CD8-positive, alpha-beta memory T cell (primary cell): ENCODE results near the gene INF2. TPM values are rescaled to one million over a fixed set of nuclear protein-coding genes. Genes with fewer than 3 reads are reported as not detected.
"Not testable (repeated sequence)": the region's sequence is repeated elsewhere in the genome, so short reads cannot be mapped to it uniquely, and the experiment has no call there.

Source experiments
- CTCF ChIA-PET: fragments of 350-600 bp; sonication (Branson Sonifier 250); formaldehyde crosslinking; loops from one replicate; lab custom pipeline; 2021; ENCODE audit warnings: antibody characterized with exemption; lab: Charles Lee
- POLR2A ChIA-PET: fragments of 350-600 bp; sonication (Branson Sonifier 250); formaldehyde crosslinking; loops from one replicate; lab custom pipeline; 2021; ENCODE audit warnings: antibody characterized with exemption; lab: Charles Lee
- DNase-seq, 5 donors: peaks; one replicate each; pipeline versions ENCODE4 v3.0.0 to v3.0.0-alpha.2; 2020 to 2022; ENCODE audit warnings: mixed read lengths in 1 of 5
- H3K27ac ChIP-seq: one replicate; pipeline ENCODE4 v1.7.0; 2013; ENCODE audit warnings: low read depth, mild to moderate bottlenecking, low read length, moderate library complexity
- H3K27me3 ChIP-seq: 2 replicates; pipeline ENCODE4 v1.7.0; 2013; ENCODE audit warnings: low read length, mild to moderate bottlenecking; ENCODE audit not compliant: insufficient read depth, poor library complexity, severe bottlenecking
- H3K36me3 ChIP-seq: 2 replicates; pipeline ENCODE4 v1.7.0; 2013; ENCODE audit warnings: mild to moderate bottlenecking, low read length, moderate library complexity; ENCODE audit not compliant: insufficient read depth
- H3K4me1 ChIP-seq: 2 replicates; pipeline ENCODE4 v1.7.0; 2013; ENCODE audit warnings: mild to moderate bottlenecking, low read length, moderate library complexity; ENCODE audit not compliant: insufficient read depth
- H3K4me3 ChIP-seq: 2 replicates; pipeline ENCODE4 v1.7.0; 2013; ENCODE audit warnings: mild to moderate bottlenecking, low read length
- H3K9me3 ChIP-seq: 2 replicates; pipeline ENCODE4 v1.7.0; 2013; ENCODE audit warnings: mild to moderate bottlenecking, low read length
- H3K27ac Mint-ChIP-seq, 8 donors: one replicate each; pipeline ENCODE4 v1.8.0; 2020 to 2021; ENCODE audit warnings: mixed read lengths in 8 of 8, mild to moderate bottlenecking in 6 of 8, inconsistent platforms in 3 of 8, moderate library complexity in 3 of 8
- H3K27me3 Mint-ChIP-seq, 2 donors: one replicate each; pipeline ENCODE4 v1.8.0; 2020 to 2021; ENCODE audit warnings: mixed read lengths in 2 of 2, mild to moderate bottlenecking in 1 of 2, moderate library complexity in 1 of 2
- H3K36me3 Mint-ChIP-seq, 3 donors: one replicate each; pipeline ENCODE4 v1.8.0; 2020 to 2021; ENCODE audit warnings: mixed read lengths in 3 of 3, inconsistent platforms in 1 of 3, mild to moderate bottlenecking in 1 of 3
- H3K4me1 Mint-ChIP-seq, 3 donors: one replicate each; pipeline ENCODE4 v1.8.0; 2020 to 2021; ENCODE audit warnings: mixed read lengths in 3 of 3, inconsistent platforms in 1 of 3, mild to moderate bottlenecking in 1 of 3
- H3K4me3 Mint-ChIP-seq, 7 donors: one replicate each; pipeline ENCODE4 v1.8.0; 2020 to 2021; ENCODE audit warnings: mixed read lengths in 7 of 7, mild to moderate bottlenecking in 6 of 7, moderate library complexity in 4 of 7, inconsistent platforms in 2 of 7
- H3K9me3 Mint-ChIP-seq, 5 donors: one replicate each; pipeline ENCODE4 v1.8.0; 2020 to 2022; ENCODE audit warnings: mixed read lengths in 5 of 5, mild to moderate bottlenecking in 3 of 5, moderate library complexity in 2 of 5, inconsistent platforms in 1 of 5
- polyA plus RNA-seq: library from polyadenylated mRNA; unstranded; fragments of 300-500 nt; fragmentation: Illumina TruSeq; gene quantifications from one replicate; pipeline ENCODE4 v1.2.3, GENCODE V29; 2021
- total RNA-seq, 2 experiments: library from RNA; stranded (reverse); gene quantifications; one replicate each; pipeline ENCODE4 v1.2.3, GENCODE V29; 2021

Gene INF2
- total and polyA plus RNA-seq, 3 experiments from 2014 or later, result 4.6 to 56.3 (median 55.9) TPM

DNA sequence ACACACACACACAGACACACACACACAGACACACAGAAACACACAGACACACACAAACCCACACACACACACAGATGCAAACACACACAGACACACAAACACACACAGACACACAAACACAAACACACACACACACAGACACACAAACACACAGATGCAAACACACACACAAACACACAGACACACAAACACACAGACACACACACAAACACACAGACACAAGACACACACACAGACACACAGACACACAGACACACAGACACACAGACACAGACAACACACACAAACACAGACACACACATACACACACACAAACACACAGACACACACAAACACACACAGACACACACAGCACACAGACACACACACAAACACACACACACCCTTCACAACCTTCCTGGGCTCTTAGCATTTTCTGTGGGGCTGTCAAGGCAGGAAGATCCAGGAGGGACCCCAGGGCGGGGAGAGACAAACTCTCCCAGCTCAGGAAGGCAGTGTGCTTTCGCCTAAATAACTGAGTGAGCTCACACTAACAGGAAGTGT lies 24.2 kb upstream of the INF2 start:
- no peak for DNase-seq
- H3K4me1 Mint-ChIP-seq, result peaks cover 21 to 30% (median 27%) of the 10 kb centered on the region in 3 donors
- peaks cover 0 to 6% (median 0%) of the 10 kb centered on the region in 5 donors for H3K9me3 Mint-ChIP-seq
- peaks cover 21 to 32% of the 10 kb centered on the region in 2 donors for H3K27me3 Mint-ChIP-seq
- peak overlapping the region in 5 of 8 donors; percentile 4 to 78 (median 58) for H3K27ac Mint-ChIP-seq
- peak overlapping the region; percentile 43 for H3K4me3 ChIP-seq
- H3K36me3 ChIP-seq, result no peaks in the 10 kb centered on the region
- H3K27ac ChIP-seq, result no peak overlapping the region
- no peaks in the 10 kb centered on the region for H3K9me3 ChIP-seq
- no peaks in the 10 kb centered on the region for H3K27me3 ChIP-seq
- ChIA-PET CTCF (interaction anchor here (0.9 to 2.3 kb wide), 11 partner anchors 10 to 51 kb away, joined by 3 to 10 read pairs (median 5); no protein-coding TSS in a partner anchor), POLR2A (interaction anchor here (0.5 to 0.6 kb wide), 2 partner anchors 392 to 421 kb away, joined by 4 to 15 read pairs; no protein-coding TSS in a partner anchor)
- no peaks in the 10 kb centered on the region for H3K36me3 Mint-ChIP-seq
- H3K4me1 ChIP-seq, result peaks cover 28% of the 10 kb centered on the region
- H3K4me3 Mint-ChIP-seq, result peak overlapping the region in 4 of 7 donors; percentile 1 to 63 (median 4)

DNA sequence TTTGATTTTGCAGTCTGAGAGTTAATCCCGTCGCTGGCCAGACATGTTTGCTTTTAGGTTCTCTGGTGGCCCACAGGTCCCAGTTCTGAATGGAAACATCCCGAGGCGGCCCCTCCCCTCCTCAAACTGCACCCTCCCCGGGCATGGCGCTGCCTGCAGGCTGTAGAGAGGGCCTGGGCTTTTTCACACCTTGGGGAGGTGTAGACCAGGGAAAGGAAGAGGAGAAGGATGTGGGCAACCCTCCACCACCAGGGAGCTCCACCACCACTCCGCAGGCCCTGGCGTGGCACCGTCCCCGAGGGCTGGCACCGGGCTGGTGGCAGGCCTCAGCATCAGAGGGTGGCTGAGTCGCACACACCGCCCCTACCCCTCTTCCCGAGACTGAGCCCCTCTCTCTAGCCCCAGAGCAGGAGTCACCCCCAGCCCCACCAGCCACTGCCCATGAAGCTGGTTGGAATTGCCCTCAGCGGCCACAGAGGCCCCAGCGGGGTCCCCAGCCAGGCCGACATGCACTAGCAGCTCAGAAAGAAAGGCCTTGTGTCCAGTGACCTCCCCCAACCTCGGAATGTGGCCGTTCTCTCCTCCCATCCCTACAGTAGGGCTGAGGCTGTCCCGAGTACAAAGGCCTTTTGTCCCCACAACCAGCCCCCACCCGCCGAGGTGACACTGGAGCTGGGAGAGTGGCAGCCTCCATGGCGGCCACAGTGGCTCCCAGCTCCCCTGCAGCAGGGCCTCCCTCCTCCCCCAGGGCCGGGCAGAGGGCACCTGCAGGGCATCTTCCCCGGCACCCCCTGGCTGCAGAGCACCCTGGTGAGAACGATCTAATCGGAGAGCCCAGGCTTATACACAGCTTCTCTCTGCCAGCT lies 23.5 kb upstream of the INF2 start:
- Mint-ChIP-seq H3K27me3 (peaks cover 18 to 28% of the 10 kb centered on the region in 2 donors), H3K9me3 (peaks cover 0 to 6% (median 0%) of the 10 kb centered on the region in 5 donors), H3K4me1 (peaks cover 20 to 27% (median 24%) of the 10 kb centered on the region in 3 donors), H3K27ac (peak overlapping the region in 2 of 8 donors; percentile 4 to 78), H3K36me3 (no peaks in the 10 kb centered on the region), H3K4me3 (peak overlapping the region in 3 of 7 donors; percentile 3 to 63 (median 4))
- no peaks in the 10 kb centered on the region for H3K9me3 ChIP-seq
- H3K36me3 ChIP-seq, result no peaks in the 10 kb centered on the region
- peak in 3 of 5 donors; percentile 28 to 60 (median 44) for DNase-seq
- POLR2A ChIA-PET, result interaction anchor here (0.5 to 0.6 kb wide), 2 partner anchors 392 to 420 kb away, joined by 4 to 15 read pairs; no protein-coding TSS in a partner anchor
- peaks cover 26% of the 10 kb centered on the region for H3K4me1 ChIP-seq
- H3K4me3 ChIP-seq, result peak overlapping the region; percentile 43
- no peaks in the 10 kb centered on the region for H3K27me3 ChIP-seq
- no peak overlapping the region for H3K27ac ChIP-seq
- CTCF ChIA-PET, result interaction anchor here (0.9 to 2.3 kb wide), 11 partner anchors 10 to 50 kb away, joined by 3 to 10 read pairs (median 5); no protein-coding TSS in a partner anchor

DNA sequence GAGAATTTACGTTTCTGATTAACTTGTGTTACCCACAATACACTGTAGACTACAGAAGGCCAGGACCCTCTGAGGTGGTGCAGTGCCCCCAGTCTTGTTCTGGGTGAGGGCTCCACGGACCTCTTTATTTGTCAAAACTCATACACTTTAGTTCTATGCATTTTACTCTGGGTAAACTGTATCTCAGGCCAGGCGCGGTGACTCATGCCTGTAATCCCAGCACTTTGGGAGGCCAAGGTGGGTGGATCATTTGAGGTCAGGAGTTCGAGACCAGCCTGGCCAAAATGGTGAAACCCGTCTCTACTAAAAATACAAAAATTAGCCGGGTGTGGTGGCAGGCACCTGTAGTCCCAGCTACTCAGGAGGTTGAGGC lies 22.9 kb upstream of the INF2 start:
- DNase-seq, H3K4me3 ChIP-seq, H3K9me3 Mint-ChIP-seq, H3K27me3 ChIP-seq, H3K36me3 ChIP-seq, H3K4me3 Mint-ChIP-seq, H3K9me3 ChIP-seq, H3K27ac Mint-ChIP-seq, H3K27ac ChIP-seq, POLR2A ChIA-PET, H3K36me3 Mint-ChIP-seq: not testable (repeated sequence)
- peaks cover 11 to 22% of the 10 kb centered on the region in 2 donors for H3K27me3 Mint-ChIP-seq
- peaks cover 13 to 24% (median 23%) of the 10 kb centered on the region in 3 donors for H3K4me1 Mint-ChIP-seq
- H3K4me1 ChIP-seq, result peaks cover 26% of the 10 kb centered on the region
- CTCF ChIA-PET, result interaction anchor here (1.4 to 2.3 kb wide), 6 partner anchors 11 to 43 kb away, joined by 5 to 10 read pairs (median 6); no protein-coding TSS in a partner anchor

DNA sequence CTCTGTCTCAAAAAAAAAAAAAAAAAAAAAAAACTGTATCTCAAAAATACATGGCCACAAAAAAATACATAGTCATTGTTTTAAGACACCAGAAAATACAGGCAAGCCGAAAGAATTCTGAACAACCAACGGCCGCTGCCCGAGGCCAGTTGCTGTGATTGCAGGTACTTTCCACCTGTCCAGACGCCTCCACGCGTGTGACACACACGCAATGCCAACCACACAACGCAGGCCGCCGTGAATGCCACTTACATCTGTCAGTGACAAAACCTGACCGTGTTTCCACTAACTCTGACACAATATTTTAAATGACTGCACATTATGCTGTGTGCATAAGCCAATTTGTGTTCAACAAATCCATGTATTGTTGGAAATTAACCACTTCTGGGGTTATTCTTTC lies 22.4 kb upstream of the INF2 start:
- ChIA-PET CTCF (interaction anchor here (2.3 kb wide), 1 partner anchor 11 kb away, joined by 8 read pairs; no protein-coding TSS in a partner anchor), POLR2A (no interaction called here)
- Histone ChIP-seq H3K9me3 (no peaks in the 10 kb centered on the region), H3K27ac (no peak overlapping the region), H3K4me3 (no peak overlapping the region), H3K4me1 (peaks cover 26% of the 10 kb centered on the region), H3K27me3 (no peaks in the 10 kb centered on the region), H3K36me3 (no peaks in the 10 kb centered on the region)
- no peak for DNase-seq
- no peak overlapping the region for H3K4me3 Mint-ChIP-seq
- H3K4me1 Mint-ChIP-seq, result peaks cover 13 to 24% (median 23%) of the 10 kb centered on the region in 3 donors
- H3K36me3 Mint-ChIP-seq, result no peaks in the 10 kb centered on the region
- H3K27me3 Mint-ChIP-seq, result peaks cover 9 to 19% of the 10 kb centered on the region in 2 donors
- H3K27ac Mint-ChIP-seq, result no peak overlapping the region
- H3K9me3 Mint-ChIP-seq, result no peaks in the 10 kb centered on the region

DNA sequence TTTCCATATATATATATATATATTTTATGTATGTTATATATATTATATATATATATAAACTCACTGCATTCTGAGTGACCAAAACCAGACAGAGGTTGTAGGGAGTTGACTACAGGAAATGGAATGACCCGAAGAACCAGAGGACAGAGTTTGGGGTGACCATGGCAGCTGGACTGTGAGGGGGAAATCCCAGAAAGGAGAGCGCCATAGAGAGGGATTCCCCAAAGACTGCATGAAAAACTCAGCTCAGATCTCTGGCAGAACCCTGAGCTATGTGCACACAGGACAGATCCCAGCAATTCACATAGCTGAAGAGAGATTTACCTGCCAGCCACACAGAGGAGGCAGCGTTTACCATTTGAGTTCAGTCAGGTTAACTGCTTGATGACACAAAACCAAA lies 19.7 kb upstream of the INF2 start:
- H3K27ac Mint-ChIP-seq, result no peak overlapping the region
- H3K27ac ChIP-seq, result no peak overlapping the region
- CTCF ChIA-PET, result interaction anchor here (0.8 kb wide), 1 partner anchor 39 kb away, joined by 3 read pairs; no protein-coding TSS in a partner anchor
- no peak for DNase-seq
- H3K9me3 ChIP-seq, result no peaks in the 10 kb centered on the region
- no peaks in the 10 kb centered on the region for H3K27me3 ChIP-seq
- no peaks in the 10 kb centered on the region for H3K36me3 Mint-ChIP-seq
- H3K4me1 Mint-ChIP-seq, result peaks cover 13 to 16% (median 15%) of the 10 kb centered on the region in 3 donors
- peaks cover 8 to 9% of the 10 kb centered on the region in 2 donors for H3K27me3 Mint-ChIP-seq
- H3K9me3 Mint-ChIP-seq, result no peaks in the 10 kb centered on the region
- H3K36me3 ChIP-seq, result no peaks in the 10 kb centered on the region
- POLR2A ChIA-PET, result no interaction called here
- H3K4me3 ChIP-seq, result no peak overlapping the region
- peaks cover 17% of the 10 kb centered on the region for H3K4me1 ChIP-seq
- H3K4me3 Mint-ChIP-seq, result no peak overlapping the region

DNA sequence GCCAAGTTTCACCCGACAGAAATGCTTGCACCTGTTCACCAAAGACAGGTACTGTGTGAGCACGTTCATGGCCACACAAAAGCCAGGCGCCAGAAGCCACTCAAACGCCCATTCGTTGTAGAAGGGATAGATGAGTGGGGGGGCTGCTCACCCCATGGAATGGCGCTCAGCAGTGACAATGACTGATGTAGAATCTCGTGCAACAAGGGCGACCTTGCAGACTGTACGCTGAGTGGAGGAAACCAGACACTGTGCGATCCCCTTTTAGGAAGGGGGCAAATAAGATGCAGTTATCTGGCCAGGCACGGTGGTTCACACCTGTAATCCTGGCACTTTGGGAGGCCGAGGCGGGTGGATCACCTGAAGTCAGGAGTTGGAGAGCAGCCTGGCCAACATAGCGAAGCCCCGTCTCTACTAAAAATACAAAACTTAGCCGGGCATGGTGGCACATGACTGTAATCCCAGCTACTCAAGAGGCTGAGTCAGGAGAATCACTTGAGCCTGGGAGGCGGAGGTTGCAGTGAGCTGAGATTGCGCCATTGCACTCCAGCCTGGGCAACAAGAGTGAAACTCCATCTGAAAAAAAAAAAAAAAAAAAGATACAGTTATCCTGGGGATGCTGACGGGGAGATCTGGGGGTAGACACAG lies 18.0 kb upstream of the INF2 start:
- H3K4me3 Mint-ChIP-seq, H3K27me3 ChIP-seq, H3K36me3 ChIP-seq, H3K36me3 Mint-ChIP-seq, CTCF ChIA-PET, POLR2A ChIA-PET, H3K9me3 Mint-ChIP-seq, DNase-seq, H3K4me3 ChIP-seq, H3K4me1 Mint-ChIP-seq, H3K27ac Mint-ChIP-seq, H3K4me1 ChIP-seq, H3K9me3 ChIP-seq, H3K27ac ChIP-seq, H3K27me3 Mint-ChIP-seq: not testable (repeated sequence)

DNA sequence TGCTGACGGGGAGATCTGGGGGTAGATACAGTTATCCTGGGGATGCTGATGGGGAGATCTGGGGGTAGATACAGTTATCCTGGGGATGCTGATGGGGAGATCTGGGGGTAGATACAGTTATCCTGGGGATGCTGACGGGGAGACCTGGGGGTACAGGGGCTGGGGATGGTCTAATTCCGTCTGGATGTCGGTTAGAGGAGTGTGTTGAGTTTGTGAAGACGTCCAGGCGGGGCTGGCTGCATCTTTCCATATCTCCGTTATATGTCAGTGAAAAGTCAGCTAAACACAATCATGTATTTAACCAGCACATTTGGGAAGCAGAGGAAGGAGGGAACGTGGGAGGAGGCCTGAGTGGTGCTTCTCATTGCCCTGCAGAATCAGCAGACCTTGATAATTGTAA lies 17.3 kb upstream of the INF2 start:
- H3K27ac ChIP-seq, DNase-seq, H3K9me3 Mint-ChIP-seq, H3K27ac Mint-ChIP-seq, H3K27me3 Mint-ChIP-seq, H3K9me3 ChIP-seq, POLR2A ChIA-PET, H3K4me3 Mint-ChIP-seq, CTCF ChIA-PET, H3K36me3 ChIP-seq, H3K4me1 Mint-ChIP-seq, H3K4me1 ChIP-seq, H3K36me3 Mint-ChIP-seq, H3K4me3 ChIP-seq, H3K27me3 ChIP-seq: not testable (repeated sequence)
